Neural cell (in vitro differentiated cells): Measurements from ENCODE around the gene RUNDC3A.

Experiments
- CTCF ChIP-seq: fragments of 450-650 bp; IDR thresholded peaks from 2 replicates; pipeline ENCODE4 v1.5.1; 2014; ENCODE audit warnings: antibody characterized with exemption, mild to moderate bottlenecking, moderate library complexity; ENCODE audit not compliant: poor library complexity, severe bottlenecking
- EP300 ChIP-seq: fragments of 450-650 bp; conservative IDR thresholded peaks from 2 replicates; pipeline ENCODE4 v1.6.1; 2014; ENCODE audit warnings: antibody characterized with exemption, mild to moderate bottlenecking, moderate library complexity; ENCODE audit not compliant: poor library complexity, severe bottlenecking
- EZH2 ChIP-seq: fragments of 200-600, 300-800 bp; shearing (Covaris generic), sonication (generic); IDR thresholded peaks from 2 replicates; pipeline ENCODE4 v1.6.1; 2014; ENCODE audit warnings: antibody characterized with exemption, low read length, borderline replicate concordance, mild to moderate bottlenecking; ENCODE audit not compliant: insufficient read depth, poor library complexity, severe bottlenecking
- MXI1 ChIP-seq: fragments of 450-650 bp; conservative IDR thresholded peaks from 2 replicates; pipeline ENCODE4 v1.6.1; 2014; ENCODE audit warnings: antibody characterized with exemption, mild to moderate bottlenecking; ENCODE audit not compliant: poor library complexity, severe bottlenecking
- POLR2AphosphoS5 ChIP-seq: IDR thresholded peaks from 2 replicates; pipeline ENCODE4 v1.6.1; 2012
- RAD21 ChIP-seq: fragments of 450-650 bp; conservative IDR thresholded peaks from 2 replicates; pipeline ENCODE4 v1.6.1; 2014; ENCODE audit warnings: antibody characterized with exemption, mild to moderate bottlenecking, moderate library complexity
- REST ChIP-seq: IDR thresholded peaks from 2 replicates; pipeline ENCODE4 v1.6.1; 2012; ENCODE audit warnings: borderline replicate concordance
- SMC3 ChIP-seq: fragments of 450-650 bp; conservative IDR thresholded peaks from 2 replicates; pipeline ENCODE4 v1.6.1; 2014; ENCODE audit warnings: antibody characterized with exemption, mild to moderate bottlenecking, moderate library complexity; ENCODE audit not compliant: poor library complexity
- TAF1 ChIP-seq: IDR thresholded peaks from 2 replicates; pipeline ENCODE4 v1.6.1; 2012; ENCODE audit warnings: low read depth

- TF ChIP-seq CTCF (no peak), EP300 (no peak), TAF1 (no peak), EZH2 (no peak), POLR2AphosphoS5 (no peak), MXI1 (no peak), REST (no peak), RAD21 (no peak), SMC3 (no peak)
These were observed 43.8 kb downstream of the RUNDC3A start for GRCh38 chr17:44351961-44352827.
